Left cardiac atrium (tissue), 4 donors: ENCODE results near the gene KRTAP9-9. TPM values are rescaled to one million over a fixed set of nuclear protein-coding genes. Genes with fewer than 3 reads are reported as not detected.
"Not testable (repeated sequence)": the region's sequence is repeated elsewhere in the genome, so short reads cannot be mapped to it uniquely, and the experiment has no call there.

Source experiments
- ATAC-seq, 2 donors: fragments of 200-7000 bp; cut with Tn5 transposase; one replicate each; pipeline ENCODE4 v1.9.1; 2020; ENCODE audit warnings: mild to moderate bottlenecking in 2 of 2, moderate library complexity in 2 of 2
- DNase-seq: peaks from one replicate; pipeline ENCODE4 v3.0.0-alpha.2; 2020
- intact Hi-C, 2 donors: fragments of 100-400 bp; cut with DNase I; formaldehyde crosslinking; loops; one replicate each; pipeline versions ENCODE4 v1.14.1 to v1.15.1; 2022 to 2023
- long read RNA-seq: library from polyadenylated mRNA; unstranded; transcript quantifications from one replicate; pipeline ENCODE4 v2.0.0, GENCODE V29; 2021
- total RNA-seq, 2 donors: library from RNA; stranded (reverse); fragmentation: NEBNext Ultra II Directional; extraction: Animal tissue kit (Norgen Biotek cat#: 25700); gene quantifications; one replicate each; pipeline ENCODE4 v1.2.1, GENCODE V29; 2021
- donor health status: DM: no; HTN: yes; CAD: no.
- donor health status: DM: no; HTN: yes; CAD: no; lungs with severe emphysema.
- donor health status: DM: yes; HTN: yes; CAD: no.
- donor health status: Dilated cardiomyopathy.

The KRTAP9-9 gene
- not detected for total RNA-seq
- long read RNA-seq, result 0 reads

DNA sequence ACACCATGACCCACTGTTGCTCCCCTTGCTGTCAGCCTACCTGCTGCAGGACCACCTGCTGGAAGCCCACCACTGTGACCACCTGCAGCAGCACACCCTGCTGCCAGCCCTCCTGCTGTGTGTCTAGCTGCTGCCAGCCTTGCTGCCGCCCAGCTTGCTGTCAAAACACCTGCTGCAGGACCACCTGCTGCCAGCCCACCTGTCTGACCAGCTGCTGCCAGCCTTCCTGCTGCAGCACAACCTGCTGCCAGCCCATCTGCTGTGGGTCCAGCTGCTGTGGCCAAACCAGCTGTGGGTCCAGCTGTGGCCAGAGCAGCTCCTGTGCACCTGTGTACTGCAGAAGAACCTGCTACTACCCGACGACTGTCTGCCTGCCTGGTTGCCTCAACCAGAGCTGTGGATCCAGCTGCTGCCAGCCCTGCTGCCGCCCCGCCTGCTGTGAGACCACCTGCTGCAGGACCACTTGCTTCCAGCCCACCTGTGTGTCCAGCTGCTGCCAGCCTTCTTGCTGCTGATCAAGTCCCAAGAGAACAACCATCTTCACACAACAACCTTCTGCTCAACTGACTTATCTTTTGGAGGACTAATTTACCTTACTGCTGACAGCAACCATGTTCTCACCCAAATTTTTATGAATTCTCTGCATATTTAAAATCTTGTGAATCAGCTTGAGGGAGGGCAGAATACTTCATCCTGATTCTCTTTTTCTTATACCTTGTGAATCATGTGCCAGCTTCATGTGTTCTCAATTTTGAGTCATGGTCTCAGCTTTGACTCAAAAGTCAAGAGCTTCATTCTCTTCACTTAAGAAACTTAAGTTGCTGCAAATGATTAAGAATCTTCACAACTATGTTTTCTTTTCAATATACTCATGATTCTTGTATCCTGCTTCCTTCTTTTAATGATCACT is at the start of gene KRTAP9-9:
Gene KRTAP9-9 (plus strand): TSS at position 4 of the 910 bp plus-strand sequence.
- intact Hi-C loops, ATAC-seq, DNase-seq: not testable (repeated sequence)

DNA sequence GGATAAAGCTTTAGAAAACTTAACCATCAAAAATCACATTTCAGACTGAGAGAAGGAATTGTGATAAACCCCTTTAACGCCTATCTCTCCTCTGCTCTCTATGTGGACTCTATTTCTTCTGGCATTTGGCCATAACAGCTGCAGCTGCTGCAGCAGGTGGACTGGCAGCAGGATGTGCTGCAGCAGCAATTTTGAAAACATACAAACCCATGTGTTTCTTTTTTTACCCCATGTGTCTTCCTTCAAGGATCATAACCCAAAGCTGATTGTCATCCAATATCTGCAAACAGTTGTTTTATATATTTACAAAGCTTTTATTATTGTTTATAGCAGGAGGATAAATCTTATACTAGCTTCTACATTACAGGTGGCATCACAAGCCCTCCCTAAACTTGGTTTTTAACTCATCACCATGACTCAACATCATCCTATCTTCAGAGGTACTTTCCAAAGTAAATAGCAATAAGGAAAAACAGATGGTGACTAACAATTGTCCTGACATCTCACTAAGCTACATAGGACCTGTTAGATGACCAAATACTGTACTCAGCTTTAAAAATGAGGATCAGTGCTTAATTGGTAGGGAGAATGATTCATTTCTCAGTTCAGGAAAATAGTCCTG is 43.2 kb upstream of the KRTAP9-9 start:
- ATAC-seq (no peak), DNase-seq (no peak)
- intact Hi-C loops, result no loop called here

DNA sequence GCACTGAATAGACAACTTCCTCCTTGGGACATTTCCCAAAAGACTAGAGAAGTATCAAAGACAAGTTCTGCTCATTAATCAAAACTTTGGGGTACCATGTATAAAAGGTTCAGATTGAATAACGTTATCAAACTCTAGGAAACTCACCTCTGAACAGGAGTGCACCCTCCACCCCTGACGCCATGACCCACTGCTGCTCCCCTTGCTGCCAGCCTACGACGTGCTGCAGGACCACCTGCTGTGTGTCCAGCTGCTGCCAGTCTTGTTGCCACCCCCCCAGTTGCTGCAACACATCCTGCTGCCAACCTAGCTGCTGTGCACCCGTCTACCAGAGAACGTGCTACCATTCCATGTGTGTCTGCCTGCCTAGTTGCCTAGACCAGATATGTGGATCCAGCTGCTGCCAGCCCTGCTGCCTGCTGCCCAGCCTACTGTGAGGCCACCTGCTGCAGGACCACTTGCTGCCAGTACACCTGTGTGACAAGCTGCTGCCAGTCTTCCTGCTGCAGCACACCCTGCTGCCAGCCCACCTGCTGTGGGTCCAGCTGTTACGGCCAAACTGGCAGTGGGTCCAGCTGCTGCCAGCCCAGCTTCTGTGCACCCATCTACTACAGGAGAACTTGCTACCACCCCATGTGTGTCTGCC is 42.5 kb upstream of the KRTAP9-9 start:
- ATAC-seq (no peak), DNase-seq (no peak)
- intact Hi-C loops, result no loop called here

DNA sequence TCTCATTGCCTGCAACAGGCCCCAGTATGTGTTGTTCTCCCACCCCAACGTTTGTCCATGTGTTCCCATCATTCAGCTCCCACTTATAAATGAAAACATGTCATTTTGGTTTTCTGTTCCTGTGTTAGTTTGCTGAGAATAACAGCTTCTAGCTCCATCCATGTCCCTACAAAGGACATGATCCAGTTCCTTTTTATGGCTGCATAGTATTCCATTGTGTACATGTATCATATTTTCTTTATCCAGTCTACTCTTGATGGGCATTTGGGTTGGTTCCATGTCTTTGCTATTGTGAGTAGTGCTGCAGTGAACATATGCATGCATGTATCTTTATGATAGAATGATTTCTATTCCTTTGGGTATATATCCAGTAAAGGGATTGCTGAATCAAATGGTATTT is 39.5 kb upstream of the KRTAP9-9 start:
- intact Hi-C loops, result no loop called here
- ATAC-seq, result no peak

DNA sequence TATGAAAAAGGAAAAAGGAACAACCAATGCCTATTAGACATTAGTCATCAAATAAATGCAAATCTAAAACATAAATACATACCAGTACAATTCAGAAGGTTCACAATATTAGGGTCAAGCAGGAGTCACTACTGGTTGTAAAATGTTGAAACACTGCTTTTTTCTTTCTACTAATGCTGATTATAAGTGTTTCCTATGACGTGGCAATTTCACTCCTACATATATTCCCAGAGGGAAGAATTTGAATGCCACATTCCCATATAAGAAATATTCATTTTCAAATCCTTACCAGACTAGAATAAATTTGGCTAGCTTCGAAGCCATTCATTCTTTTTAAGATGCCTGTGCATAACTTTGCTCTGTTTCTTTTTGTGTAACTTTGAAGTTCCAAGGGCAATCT is 31.4 kb upstream of the KRTAP9-9 start:
- no peak for DNase-seq
- ATAC-seq, result no peak
- intact Hi-C loops, result no loop called here

More for the DNA sequence above, 39.5 kb upstream of the KRTAP9-9 start:
- DNase-seq, result no peak

DNA sequence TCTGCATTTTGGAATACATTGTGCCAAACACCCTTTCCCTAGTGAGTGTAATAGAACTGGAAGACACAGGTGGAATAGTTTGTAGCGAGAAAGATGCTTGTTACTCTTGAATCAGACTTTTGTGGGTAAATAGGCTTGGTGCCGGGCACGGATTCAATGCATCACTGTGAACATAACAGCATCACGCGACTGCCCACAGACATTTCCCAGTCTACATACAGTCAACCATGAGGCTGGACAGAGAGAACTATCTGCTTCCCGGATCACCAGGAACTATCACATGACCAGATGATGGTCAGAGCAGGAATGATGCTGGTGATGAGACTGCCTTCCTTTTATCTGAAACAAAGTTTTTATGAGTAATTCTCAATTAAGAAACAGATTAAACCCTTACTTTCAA is 29.1 kb upstream of the KRTAP9-9 start:
- ATAC-seq, result no peak
- no peak for DNase-seq
- intact Hi-C loops, result no loop called here

DNA sequence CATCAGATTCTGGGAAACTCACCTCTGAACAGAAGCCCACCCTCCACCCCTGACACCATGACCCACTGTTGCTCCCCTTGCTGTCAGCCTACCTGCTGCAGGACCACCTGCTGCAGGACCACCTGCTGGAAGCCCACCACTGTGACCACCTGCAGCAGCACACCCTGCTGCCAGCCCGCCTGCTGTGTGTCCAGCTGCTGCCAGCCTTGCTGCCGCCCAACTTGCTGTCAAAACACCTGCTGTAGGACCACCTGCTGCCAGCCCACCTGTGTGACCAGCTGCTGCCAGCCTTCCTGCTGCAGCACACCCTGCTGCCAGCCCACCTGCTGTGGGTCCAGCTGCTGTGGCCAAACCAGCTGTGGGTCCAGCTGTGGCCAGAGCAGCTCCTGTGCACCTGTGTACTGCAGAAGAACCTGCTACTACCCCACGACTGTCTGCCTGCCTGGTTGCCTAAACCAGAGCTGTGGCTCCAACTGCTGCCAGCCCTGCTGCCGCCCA is 28.5 kb upstream of the KRTAP9-9 start, which contains the start of gene KRTAP9-2:
Gene KRTAP9-2 (plus strand): TSS at position 51 of the 498 bp plus-strand sequence. CDS start 7 bp downstream, at position 58.
- ATAC-seq, intact Hi-C loops, DNase-seq: not testable (repeated sequence)

DNA sequence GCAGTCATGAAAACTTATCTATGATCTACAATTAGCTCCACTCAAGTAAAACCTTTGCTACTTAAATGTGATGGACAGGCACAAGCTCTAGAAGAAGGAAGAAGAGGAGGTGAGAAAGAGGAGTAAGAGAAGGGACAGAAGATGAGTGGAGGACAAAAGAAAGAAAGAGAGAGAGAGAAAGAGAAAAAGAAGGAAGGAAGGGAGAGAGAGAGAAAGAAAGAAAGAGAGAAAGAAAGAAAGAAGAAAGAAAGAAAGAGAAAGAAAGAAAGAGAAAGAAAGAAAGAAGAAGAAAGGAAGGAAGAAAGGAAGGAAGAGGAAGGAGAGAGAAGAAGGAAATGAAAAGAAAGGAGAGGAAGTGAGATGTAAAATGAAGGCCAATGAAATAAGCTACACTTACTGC is 25.1 kb upstream of the KRTAP9-9 start:
- intact Hi-C loops, result no loop called here

DNA sequence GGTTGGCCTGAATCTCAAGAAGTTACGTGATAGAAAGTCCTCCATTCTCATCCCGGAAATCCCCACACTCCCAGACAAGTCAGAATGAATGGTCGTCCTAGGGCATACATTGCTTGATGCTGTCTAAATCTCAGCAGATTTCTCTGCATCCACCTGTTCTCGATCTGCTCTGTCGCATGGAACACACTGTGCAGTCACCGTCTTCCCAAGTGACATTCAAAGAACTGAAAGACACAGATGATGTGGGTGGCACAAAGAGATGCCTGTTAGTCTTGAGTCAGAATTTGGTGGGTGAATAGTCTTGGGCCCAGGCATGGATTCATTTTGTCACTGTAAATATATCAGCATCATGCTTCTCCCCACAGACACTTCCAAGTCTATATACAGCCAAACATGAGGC is 23.5 kb upstream of the KRTAP9-9 start:
- ATAC-seq (no peak), DNase-seq (no peak)
- intact Hi-C loops, result no loop called here

More for the DNA sequence above, 25.1 kb upstream of the KRTAP9-9 start:
- no peak for ATAC-seq
- no peak for DNase-seq

DNA sequence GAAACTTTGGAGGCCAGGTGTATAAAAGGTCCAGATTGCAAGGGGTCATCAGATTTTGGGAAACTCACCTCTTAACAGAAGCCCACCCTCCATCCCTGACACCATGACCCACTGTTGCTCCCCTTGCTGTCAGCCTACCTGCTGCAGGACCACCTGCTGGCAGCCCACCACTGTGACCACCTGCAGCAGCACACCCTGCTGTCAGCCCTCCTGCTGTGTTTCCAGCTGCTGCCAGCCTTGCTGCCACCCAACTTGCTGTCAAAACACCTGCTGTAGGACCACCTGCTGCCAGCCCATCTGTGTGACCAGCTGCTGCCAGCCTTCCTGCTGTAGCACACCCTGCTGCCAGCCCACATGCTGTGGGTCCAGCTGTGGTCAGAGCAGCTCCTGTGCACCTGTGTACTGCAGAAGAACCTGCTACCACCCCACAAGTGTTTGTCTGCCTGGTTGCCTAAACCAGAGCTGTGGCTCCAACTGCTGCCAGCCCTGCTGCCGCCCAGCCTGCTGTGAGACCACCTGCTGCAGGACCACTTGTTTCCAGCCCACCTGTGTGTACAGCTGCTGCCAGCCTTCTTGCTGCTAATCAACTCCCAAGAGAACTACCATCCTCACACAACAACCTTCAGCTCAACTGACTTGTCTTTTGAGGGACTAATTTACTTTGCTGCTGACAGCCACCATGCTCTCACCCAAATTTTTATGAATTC is 22.6 kb upstream of the KRTAP9-9 start, which contains the start of gene KRTAP9-3:
Gene KRTAP9-3 (plus strand): TSS at position 51 of the 707 bp plus-strand sequence. CDS start 53 bp downstream, at position 104.
- ATAC-seq, DNase-seq, intact Hi-C loops: not testable (repeated sequence)

DNA sequence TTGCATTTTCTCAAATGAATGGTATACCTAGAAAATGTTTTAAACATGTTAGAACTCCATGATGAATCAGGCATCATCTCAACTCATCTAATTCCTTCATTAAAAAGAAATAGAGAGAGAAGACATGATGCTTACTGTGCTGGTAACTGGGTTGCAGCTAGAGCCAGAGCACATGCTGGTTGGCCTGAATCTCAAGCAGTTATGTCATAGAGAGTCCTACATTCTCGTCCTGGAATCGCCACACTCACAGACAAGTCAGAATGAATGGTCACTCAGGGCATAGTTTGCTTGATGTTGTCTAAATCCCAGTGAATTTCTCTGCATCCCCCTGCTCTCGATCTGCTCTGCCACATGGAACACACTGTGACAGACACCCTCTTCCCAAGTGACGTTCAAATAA is 18.1 kb upstream of the KRTAP9-9 start:
- intact Hi-C loops, DNase-seq: not testable (repeated sequence)

DNA sequence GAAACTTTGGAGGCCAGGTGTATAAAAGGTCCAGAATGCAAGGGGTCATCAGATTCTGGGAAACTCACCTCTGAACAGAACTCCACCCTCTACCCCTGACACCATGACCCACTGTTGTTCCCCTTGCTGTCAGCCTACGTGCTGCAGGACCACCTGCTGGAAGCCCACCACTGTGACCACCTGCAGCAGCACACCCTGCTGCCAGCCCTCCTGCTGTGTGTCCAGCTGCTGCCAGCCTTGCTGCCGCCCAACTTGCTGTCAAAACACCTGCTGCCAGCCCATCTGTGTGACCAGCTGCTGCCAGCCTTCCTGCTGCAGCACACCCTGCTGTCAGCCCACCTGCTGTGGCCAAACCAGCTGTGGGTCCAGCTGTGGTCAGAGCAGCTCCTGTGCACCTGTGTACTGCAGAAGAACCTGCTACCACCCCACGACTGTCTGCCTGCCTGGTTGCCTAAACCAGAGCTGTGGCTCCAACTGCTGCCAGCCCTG is 17.2 kb upstream of the KRTAP9-9 start, which contains the start of gene KRTAP9-8:
Gene KRTAP9-8 (plus strand): TSS at position 51 of the 489 bp plus-strand sequence. CDS start 53 bp downstream, at position 104.
- DNase-seq, intact Hi-C loops, ATAC-seq: not testable (repeated sequence)

More for the DNA sequence above, 18.1 kb upstream of the KRTAP9-9 start:
- not testable (repeated sequence) for ATAC-seq

DNA sequence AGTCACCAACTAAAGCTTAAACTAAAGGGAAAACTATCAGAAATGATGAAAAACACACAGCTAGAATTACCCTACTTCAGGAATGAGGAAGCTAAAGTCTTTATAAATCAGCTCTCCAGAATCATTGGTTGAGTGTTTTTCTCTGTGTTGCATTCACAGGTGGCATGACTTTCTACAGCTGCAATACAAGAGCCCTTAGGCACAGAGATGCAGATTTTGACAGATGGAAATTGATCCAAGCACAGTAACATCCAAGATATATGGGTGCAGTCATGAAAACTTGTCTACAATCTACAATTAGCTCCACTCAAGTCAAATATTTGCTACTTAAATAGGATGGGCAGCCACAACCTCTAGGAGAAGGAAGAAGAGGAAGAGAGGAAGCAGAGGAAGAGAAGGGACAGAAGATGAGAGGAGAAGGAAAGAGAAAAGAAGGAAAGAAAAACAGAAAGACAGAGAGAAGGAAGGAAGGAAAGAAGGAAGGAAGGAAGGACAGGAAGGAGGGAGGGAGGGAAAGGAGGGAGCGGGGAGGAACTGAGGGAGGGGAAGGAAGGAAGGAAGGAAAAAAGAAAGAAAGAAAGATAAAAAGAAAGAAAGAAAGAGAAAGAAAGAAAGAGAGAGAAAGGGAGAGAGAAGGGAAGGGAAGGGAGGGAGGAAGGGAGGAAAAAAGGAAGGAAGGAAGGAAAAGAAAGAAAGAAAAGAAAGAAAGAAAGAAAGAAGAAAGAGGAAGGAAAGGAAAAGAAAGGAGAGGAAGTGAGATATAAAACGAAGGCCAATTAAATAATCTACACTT is 8.0 kb upstream of the KRTAP9-9 start:
- intact Hi-C loops, DNase-seq, ATAC-seq: not testable (repeated sequence)

DNA sequence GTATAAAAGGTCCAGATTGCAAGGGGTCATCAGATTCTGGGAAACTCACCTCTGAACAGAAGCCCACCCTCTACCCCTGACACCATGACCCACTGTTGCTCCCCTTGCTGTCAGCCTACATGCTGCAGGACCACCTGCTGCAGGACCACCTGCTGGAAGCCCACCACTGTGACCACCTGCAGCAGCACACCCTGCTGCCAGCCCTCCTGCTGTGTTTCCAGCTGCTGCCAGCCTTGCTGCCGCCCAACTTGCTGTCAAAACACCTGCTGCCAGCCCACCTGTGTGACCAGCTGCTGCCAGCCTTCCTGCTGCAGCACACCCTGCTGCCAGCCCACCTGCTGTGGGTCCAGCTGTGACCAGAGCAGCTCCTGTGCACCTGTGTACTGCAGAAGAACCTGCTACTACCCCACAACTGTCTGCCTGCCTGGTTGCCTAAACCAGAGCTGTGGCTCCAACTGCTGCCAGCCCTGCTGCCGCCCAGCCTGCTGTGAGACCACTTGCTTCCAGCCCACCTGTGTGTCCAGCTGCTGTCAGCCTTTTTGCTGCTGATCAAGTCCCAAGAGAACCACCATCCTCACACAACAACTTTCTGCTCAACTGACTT is 5.4 kb upstream of the KRTAP9-9 start, which contains the start of gene KRTAP9-4:
Gene KRTAP9-4 (plus strand): TSS at position 51 of the 604 bp plus-strand sequence. CDS start 34 bp downstream, at position 85.
- ATAC-seq, intact Hi-C loops, DNase-seq: not testable (repeated sequence)

DNA sequence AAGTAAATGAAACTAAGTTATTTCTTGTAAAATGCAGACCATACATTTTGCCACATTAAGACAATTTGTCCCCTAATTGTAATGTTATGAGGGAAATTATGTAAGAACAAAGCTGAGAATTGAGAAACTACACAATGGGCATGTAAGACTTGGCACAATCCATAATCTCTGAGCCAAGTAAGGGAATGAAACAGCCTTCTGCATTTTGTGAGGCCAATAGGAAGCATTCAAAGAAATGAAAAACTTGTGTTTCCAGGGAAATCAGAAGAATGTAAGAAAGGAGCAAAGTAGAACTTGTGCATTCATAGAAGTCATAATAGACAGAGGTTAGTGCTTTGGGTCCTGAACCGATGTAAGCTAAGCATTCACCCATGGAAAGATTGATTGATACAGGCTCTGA is 3.9 kb upstream of the KRTAP9-9 start:
- DNase-seq (no peak), ATAC-seq (no peak)
- intact Hi-C loops, result no loop called here

DNA sequence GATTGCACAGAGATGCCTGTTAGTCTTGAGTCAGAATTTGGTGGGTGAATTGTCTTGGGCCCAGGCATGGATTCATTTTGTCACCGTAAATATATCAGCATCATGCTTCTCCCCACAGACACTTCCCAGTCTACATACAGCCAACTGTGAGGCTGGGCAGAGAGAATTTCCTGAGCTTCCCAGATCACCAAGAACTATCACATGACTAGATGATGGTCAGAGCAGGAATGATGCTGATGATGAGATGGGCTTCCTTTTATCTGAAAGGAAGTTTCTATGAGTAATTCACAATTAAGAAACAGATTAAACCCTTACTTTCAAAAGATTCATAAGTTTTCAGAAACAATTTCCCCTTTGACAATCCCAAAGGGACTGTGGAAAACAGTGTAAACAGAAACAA is 323 bp upstream of the KRTAP9-9 start:
- intact Hi-C loops, result no loop called here
- ATAC-seq (no peak), DNase-seq (no peak)

DNA sequence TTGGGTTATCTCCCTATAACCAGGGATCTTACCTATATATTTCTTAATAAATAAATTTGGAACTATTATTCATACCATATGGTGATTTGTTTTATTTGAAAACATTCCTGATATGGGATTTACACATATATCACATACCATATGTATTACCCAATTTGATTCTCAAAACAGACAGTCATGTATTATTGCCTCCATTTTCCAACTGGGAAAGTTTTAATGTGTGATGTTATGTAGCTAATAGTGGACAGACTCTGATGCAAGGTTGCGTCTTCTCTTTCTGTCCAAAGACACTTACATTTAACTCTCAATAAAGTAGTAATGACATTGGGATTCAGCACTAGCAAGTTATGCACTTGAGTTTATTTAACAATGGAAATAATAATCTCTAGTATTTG is 1.1 kb downstream of the KRTAP9-9 start:
- ATAC-seq (no peak), DNase-seq (no peak)
- intact Hi-C loops, result no loop called here
